OCI-LY3 (cell line): ENCODE measurements around the gene SERBP1.

Experiments
- EZH2phosphoT487 ChIP-seq: fragments of 200-600 bp; shearing (Covaris generic); IDR thresholded peaks from 2 replicates; pipeline ENCODE4 v1.6.1; 2018; ENCODE audit warnings: antibody characterized with exemption, mixed run types, low read depth
- TF ChIP-seq, protein P1 (sequence below): fragments of 200-600, 300-600 bp; sonication (generic); IDR thresholded peaks from 2 replicates; pipeline ENCODE4 v1.5.1; 2014; ENCODE audit warnings: antibody characterized with exemption, low read length, low read depth

- TF ChIP-seq, protein P1, sequence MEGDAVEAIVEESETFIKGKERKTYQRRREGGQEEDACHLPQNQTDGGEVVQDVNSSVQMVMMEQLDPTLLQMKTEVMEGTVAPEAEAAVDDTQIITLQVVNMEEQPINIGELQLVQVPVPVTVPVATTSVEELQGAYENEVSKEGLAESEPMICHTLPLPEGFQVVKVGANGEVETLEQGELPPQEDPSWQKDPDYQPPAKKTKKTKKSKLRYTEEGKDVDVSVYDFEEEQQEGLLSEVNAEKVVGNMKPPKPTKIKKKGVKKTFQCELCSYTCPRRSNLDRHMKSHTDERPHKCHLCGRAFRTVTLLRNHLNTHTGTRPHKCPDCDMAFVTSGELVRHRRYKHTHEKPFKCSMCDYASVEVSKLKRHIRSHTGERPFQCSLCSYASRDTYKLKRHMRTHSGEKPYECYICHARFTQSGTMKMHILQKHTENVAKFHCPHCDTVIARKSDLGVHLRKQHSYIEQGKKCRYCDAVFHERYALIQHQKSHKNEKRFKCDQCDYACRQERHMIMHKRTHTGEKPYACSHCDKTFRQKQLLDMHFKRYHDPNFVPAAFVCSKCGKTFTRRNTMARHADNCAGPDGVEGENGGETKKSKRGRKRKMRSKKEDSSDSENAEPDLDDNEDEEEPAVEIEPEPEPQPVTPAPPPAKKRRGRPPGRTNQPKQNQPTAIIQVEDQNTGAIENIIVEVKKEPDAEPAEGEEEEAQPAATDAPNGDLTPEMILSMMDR: no peak
- no peak for TF ChIP-seq EZH2phosphoT487
Measured at GRCh38 chr1:67458663-67459062, 28.5 kb upstream of the SERBP1 start.
